Fibroblast of upper back skin (primary cell): ENCODE measurements around the gene RESP18.
A peak's percentile ranks its signal among the peaks of the same experiment; 100 is the strongest.

Experiments used
- DNase-seq: peaks from one replicate; pipeline ENCODE4 v3.0.0-alpha.2; 2013

RESP18 gene

GRCh38 chr2:219332542-219332941 is at the start of gene RESP18:
TSS of gene RESP18 (minus strand) at chr2:219332744.
- no peak for DNase-seq

- DNase-seq: no peak
Measured at GRCh38 chr2:219381448-219381847, 48.9 kb upstream of the RESP18 start.

- no peak for DNase-seq
Measured at GRCh38 chr2:219380926-219381325, 48.4 kb upstream of the RESP18 start.

GRCh38 chr2:219378163-219378851 is 45.8 kb upstream of the RESP18 start:
- DNase-seq: no peak

- DNase-seq: peak; percentile 18
Measured at GRCh38 chr2:219369447-219369861, 36.9 kb upstream of the RESP18 start.

GRCh38 chr2:219368690-219369191 is 36.2 kb upstream of the RESP18 start:
- DNase-seq: peak; percentile 75

GRCh38 chr2:219362524-219363164 is 30.1 kb upstream of the RESP18 start:
- DNase-seq: peak; percentile 96

- no peak for DNase-seq
Measured at GRCh38 chr2:219362072-219362471, 29.5 kb upstream of the RESP18 start.

- no peak for DNase-seq
Measured at GRCh38 chr2:219358170-219359075, 25.9 kb upstream of the RESP18 start.

- no peak for DNase-seq
Measured at GRCh38 chr2:219356834-219357233, 24.3 kb upstream of the RESP18 start.

GRCh38 chr2:219354582-219354981 is 22.0 kb upstream of the RESP18 start:
- DNase-seq: no peak

GRCh38 chr2:219353129-219353528 is 20.6 kb upstream of the RESP18 start:
- DNase-seq: no peak

GRCh38 chr2:219352448-219353023 is 20.0 kb upstream of the RESP18 start:
- DNase-seq: peak; percentile 76

- DNase-seq: peak; percentile 95
Measured at GRCh38 chr2:219350710-219351221, 18.2 kb upstream of the RESP18 start.

- DNase-seq: no peak
Measured at GRCh38 chr2:219350215-219350614, 17.7 kb upstream of the RESP18 start.

GRCh38 chr2:219344751-219345430 is 12.3 kb upstream of the RESP18 start:
- DNase-seq: peak; percentile 26

GRCh38 chr2:219335373-219335786 is 2.8 kb upstream of the RESP18 start:
- DNase-seq: no peak

- DNase-seq: no peak
Measured at GRCh38 chr2:219334076-219334475, 1.5 kb upstream of the RESP18 start.

- DNase-seq: peak; percentile 35
Measured at GRCh38 chr2:219331560-219332213, 857 bp downstream of the RESP18 start.

GRCh38 chr2:219327719-219328118 is 4.8 kb downstream of the RESP18 start:
- no peak for DNase-seq

- DNase-seq: no peak
Measured at GRCh38 chr2:219325657-219326315, 6.8 kb downstream of the RESP18 start.
